GM12878 (cell line): ENCODE measurements around the gene RASGRF2. TPM values are rescaled to one million over a fixed set of nuclear protein-coding genes. Genes with fewer than 3 reads are reported as not detected.

ENCODE experiments used
- ATAC-seq: fragments of 200-7000 bp; cut with Tn5 transposase; 3 replicates; pipeline ENCODE4 v1.9.1; 2020; ENCODE audit warnings: mild to moderate bottlenecking, moderate library complexity
- BruUV-seq: library from RNA; stranded (reverse); fragments of 400-500 nt; replicated peaks from 2 replicates; lab custom pipeline; 2021; lab: Mats Ljungman, UMichigan
- CTCF ChIA-PET: fragments of 300-600 bp; sonication (Branson Sonifier 250); formaldehyde crosslinking; extraction: SDS; loops from one replicate; lab custom pipeline; 2021; ENCODE audit warnings: inconsistent platforms; lab: Yijun Ruan, JAX
- POLR2A ChIA-PET: fragments of 350-600 bp; formaldehyde crosslinking; extraction: SDS; loops from one replicate; lab custom pipeline; 2021; ENCODE audit warnings: inconsistent platforms; lab: Charles Lee
- RAD21 ChIA-PET: fragments of 300-600 bp; sonication (Branson Sonifier 250); formaldehyde crosslinking; loops from one replicate; lab custom pipeline; 2023; ENCODE audit warnings: antibody characterized with exemption; ENCODE audit not compliant: unreplicated experiment; lab: Charles Lee
- SMC1A ChIA-PET: fragments of 300-600 bp; sonication (Branson Sonifier 250); formaldehyde crosslinking; loops from one replicate; lab custom pipeline; 2023; ENCODE audit not compliant: unreplicated experiment, uncharacterized antibody; lab: Charles Lee
- DNase-seq: peaks from one replicate; pipeline ENCODE4 v3.0.0-alpha.2; 2011; ENCODE audit warnings: low read depth, low spot score
- FAIRE-seq: peaks from 3 replicates; lab custom pipeline; 2011; peaks lifted over from hg19 to GRCh38; lab: Jason Lieb, UNC
- H2AFZ ChIP-seq: 2 replicates; pipeline ENCODE4 v1.6.0; 2011; ENCODE audit warnings: low read depth, low read length, control low read depth; ENCODE audit not compliant: control insufficient read depth
- H3K27ac ChIP-seq: 2 replicates; pipeline ENCODE4 v1.5.1; 2011; ENCODE audit warnings: control low read depth; ENCODE audit not compliant: control insufficient read depth, insufficient read depth
- H3K27me3 ChIP-seq, 2 experiments: replicated peaks in 1 of 2; 2 replicates each; pipeline versions ENCODE4 v1.6.0 to v1.6.1; 2011; ENCODE audit warnings: low read length in 1 of 2; ENCODE audit not compliant: control insufficient read depth in 2 of 2, insufficient read depth in 2 of 2
- H3K36me3 ChIP-seq, 2 experiments: 2 replicates each; pipeline ENCODE4 v1.5.1; 2011; ENCODE audit warnings: low read length in 1 of 2; ENCODE audit not compliant: control insufficient read depth in 2 of 2, insufficient read depth in 2 of 2
- H3K4me1 ChIP-seq: 2 replicates; pipeline ENCODE4 v1.6.1; 2011; ENCODE audit warnings: mild to moderate bottlenecking, low read length, moderate library complexity, mixed read lengths; ENCODE audit not compliant: control insufficient read depth, insufficient read depth
- H3K4me2 ChIP-seq: 2 replicates; pipeline ENCODE4 v1.6.0; 2011; ENCODE audit warnings: control low read depth; ENCODE audit not compliant: control insufficient read depth, insufficient read depth
- H3K4me3 ChIP-seq: fragments of 200-600 bp; sonication (generic); 2 replicates; pipeline ENCODE4 v1.5.1; 2016
- H3K79me2 ChIP-seq: 2 replicates; pipeline ENCODE4 v1.6.0; 2011; ENCODE audit warnings: low read length; ENCODE audit not compliant: control insufficient read depth, insufficient read depth
- H3K9ac ChIP-seq: 2 replicates; pipeline ENCODE4 v1.8.0; 2011; ENCODE audit warnings: low read length, control low read depth, mixed read lengths; ENCODE audit not compliant: control insufficient read depth, insufficient read depth
- H3K9me3 ChIP-seq: replicated peaks from 3 replicates; pipeline ENCODE4 v1.5.1; 2011; ENCODE audit warnings: mild to moderate bottlenecking, low read length; ENCODE audit not compliant: control insufficient read depth, insufficient read depth
- H4K20me1 ChIP-seq: 2 replicates; pipeline ENCODE4 v1.6.0; 2011; ENCODE audit not compliant: control insufficient read depth, insufficient read depth
- BHLHE40 ChIP-seq, 2 experiments: fragments of 450-650 bp in 1 of 2; IDR thresholded peaks; 2 replicates each; pipeline ENCODE4 v1.6.1; 2011 to 2017; ENCODE audit warnings: low read depth in 2 of 2, borderline replicate concordance in 1 of 2, improper control_type of control experiment in 1 of 2, low read length in 1 of 2, mild to moderate bottlenecking in 1 of 2
- EED ChIP-seq: sonication (generic); IDR thresholded peaks from 2 replicates; pipeline ENCODE4 v1.6.1; 2016; ENCODE audit warnings: antibody characterized with exemption, low read depth
- ESRRA ChIP-seq: IDR thresholded peaks from 2 replicates; pipeline ENCODE4 v1.6.1; 2012; ENCODE audit warnings: mild to moderate bottlenecking, low read length, improper control_type of control experiment
- KAT2A ChIP-seq: conservative IDR thresholded peaks from 2 replicates; pipeline ENCODE4 v1.6.1; 2011; ENCODE audit warnings: low read depth, low read length; ENCODE audit not compliant: control insufficient read depth
- PAX5 ChIP-seq: IDR thresholded peaks from 2 replicates; pipeline ENCODE4 v1.6.1; 2011; ENCODE audit warnings: low read depth, low read length, borderline replicate concordance
- SMARCA5 ChIP-seq: fragments of 450-650 bp; IDR thresholded peaks from 2 replicates; pipeline ENCODE4 v1.6.1; 2017; ENCODE audit warnings: mild to moderate bottlenecking
- SRF ChIP-seq, 2 experiments: IDR thresholded peaks; 2 replicates each; pipeline ENCODE4 v1.6.1; 2011; ENCODE audit warnings: low read depth in 2 of 2, low read length in 2 of 2, mild to moderate bottlenecking in 1 of 2, moderate library complexity in 1 of 2
- WGBS: methylation state at CpG from one replicate; pipeline ENCODE4 v1.1.6; 2016; ENCODE audit warnings: low lambda C conversion rate; ENCODE audit not compliant: insufficient replicate concordance, insufficient coverage; ENCODE audit errors: missing lambda C conversion rate; 5-methylcytosine and 5-hydroxymethylcytosine counted together
- in situ Hi-C: fragments of 300-500 bp; cut with MboI; formaldehyde crosslinking; loops from 9 replicates; pipeline ENCODE4 v1.14.3; 2018; ENCODE audit warnings: mixed read lengths
- intact Hi-C: fragments of 100-400 bp; cut with micrococcal nuclease; formaldehyde crosslinking; loops from one replicate; pipeline ENCODE4 v1.14.2; 2022; ENCODE audit not compliant: unreplicated experiment
- polyA plus RNA-seq, 11 experiments: library from polyadenylated mRNA; depleted of rRNA in 4 of 11; unstranded in 6 of 11; stranded (reverse) in 5 of 11; fragments of >200 nt; fragmentation: Nextera tagmentation in 4 of 11; fragmentation: Illumina TruSeq in 1 of 11; extraction: Ambion mirVana in 4 of 11; extraction: Trizol in 1 of 11; gene quantifications; 1 replicate in 1 of 11; 2 replicates in 10 of 11; pipeline versions ENCODE4 v1.2.1 to v1.2.3, GENCODE V29; 2011 to 2016; ENCODE audit warnings: inconsistent platforms in 2 of 11, missing spikeins in 2 of 11, low read depth in 1 of 11
- total RNA-seq, 4 experiments: library from RNA; depleted of rRNA in 3 of 4; stranded (reverse); fragments of >200 nt in 3 of 4; fragmentation: Illumina TruSeq in 1 of 4; extraction: Trizol in 1 of 4; gene quantifications; 2 replicates each; pipeline versions ENCODE4 v1.2.1 to v1.2.3, GENCODE V29; 2013 to 2021

The RASGRF2 gene
- total and polyA plus RNA-seq, 10 of the 15 experiments (the other 5 are each of a cell fraction or from before 2014, with no cell fraction given): 0.05 to 0.24 (median 0.07) TPM

- no peak for FAIRE-seq
Measured at GRCh38 chr5:80936881-80937280, 23.3 kb upstream of the RASGRF2 start.

DNA sequence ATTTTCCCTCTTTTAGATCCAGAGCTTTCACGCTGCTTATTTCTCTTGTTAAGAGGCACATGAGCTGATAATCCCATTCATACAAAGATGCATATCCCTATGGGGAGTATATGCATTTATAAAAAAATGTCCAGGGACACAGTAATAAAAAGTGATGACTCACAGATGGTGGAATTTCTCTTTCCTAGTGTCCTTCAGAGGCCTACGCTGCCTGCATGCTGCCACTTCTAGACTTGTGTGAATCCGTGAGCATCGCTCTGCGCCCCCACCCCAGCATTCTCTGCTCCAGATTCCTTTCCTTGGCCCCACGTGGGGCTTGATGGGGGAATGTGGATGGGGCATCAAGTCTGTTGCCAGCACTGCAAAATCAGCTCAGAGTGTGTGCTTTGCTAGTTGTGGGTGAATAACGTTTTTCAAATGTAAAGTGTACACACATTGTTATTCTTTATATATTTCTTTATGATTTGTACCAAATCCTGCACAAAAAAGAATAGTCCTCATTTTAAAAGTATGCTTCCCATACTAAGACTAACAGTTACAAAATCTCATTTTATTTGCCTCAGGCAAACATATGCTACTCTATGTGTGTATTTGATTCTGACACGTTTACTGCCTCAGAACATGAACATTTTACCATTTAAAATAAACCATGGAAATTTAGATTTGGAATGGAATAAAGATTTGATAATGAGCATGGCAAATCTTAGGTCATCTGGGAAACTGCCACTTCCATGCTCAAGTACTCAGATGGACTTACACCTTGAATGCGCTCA is 22.4 kb upstream of the RASGRF2 start:
- no TSS peak for BruUV-seq
- no peaks in the 10 kb centered on the region for H3K79me2 ChIP-seq
- ChIA-PET POLR2A (no interaction called here), CTCF (interaction anchor here (0.5 kb wide), 1 partner anchor 84 kb away, joined by 4 read pairs; no protein-coding TSS in a partner anchor), SMC1A (interaction anchor here (0.5 to 0.6 kb wide), 2 partner anchors 14 to 82 kb away, joined by 3 read pairs; no protein-coding TSS in a partner anchor), RAD21 (no interaction called here)
- no peaks in the 10 kb centered on the region for H3K36me3 ChIP-seq
- no peak overlapping the region for H2AFZ ChIP-seq
- FAIRE-seq (no peak), DNase-seq (no peak), ATAC-seq (no peak)
- no peak overlapping the region for H3K4me2 ChIP-seq
- in situ Hi-C loops: no loop called here
- H3K4me3 ChIP-seq: no peak overlapping the region
- H4K20me1 ChIP-seq: no peaks in the 10 kb centered on the region
- H3K4me1 ChIP-seq: no peaks in the 10 kb centered on the region
- intact Hi-C loops: no loop called here
- no peak overlapping the region for H3K27ac ChIP-seq
- H3K9me3 ChIP-seq: no peaks in the 10 kb centered on the region
- H3K27me3 ChIP-seq: no peaks in the 10 kb centered on the region; a peak in 1 of 4 replicates
- no peak overlapping the region for H3K9ac ChIP-seq
- TF ChIP-seq BHLHE40 (IDR thresholded peaks at IDR 0.05; ENCODE audit: borderline replicate concordance in 1 of 2, low read depth in 2 of 2, low read length in 1 of 2): no peak
- no peak for TF ChIP-seq PAX5
- TF ChIP-seq SRF (IDR thresholded peaks at IDR 0.05; ENCODE audit: low read depth in 2 of 2, low read length in 2 of 2): no peak
- TF ChIP-seq EED: no peak
- TF ChIP-seq, all 136 proteins: peak for 0
- 52% methylated on average over 9 of the region's 9 CpGs for WGBS

More at GRCh38 chr5:80936881-80937280, 23.3 kb upstream of the RASGRF2 start:
- Histone ChIP-seq H4K20me1 (no peaks in the 10 kb centered on the region), H3K36me3 (no peaks in the 10 kb centered on the region), H3K4me3 (no peak overlapping the region), H3K4me1 (no peaks in the 10 kb centered on the region), H3K4me2 (no peak overlapping the region), H3K27me3 (no peaks in the 10 kb centered on the region; a peak in 1 of 4 replicates), H2AFZ (no peak overlapping the region), H3K27ac (no peak overlapping the region), H3K79me2 (no peaks in the 10 kb centered on the region), H3K9me3 (no peaks in the 10 kb centered on the region), H3K9ac (no peak overlapping the region)
- in situ Hi-C loops: no loop called here
- ATAC-seq (no peak), DNase-seq (no peak)
- ChIA-PET CTCF (interaction anchor here (0.7 kb wide), 1 partner anchor 248 kb away, joined by 3 read pairs; no protein-coding TSS in a partner anchor), RAD21 (no interaction called here), SMC1A (interaction anchor here (1.1 kb wide), 1 partner anchor 99 kb away, joined by 3 read pairs; no protein-coding TSS in a partner anchor), POLR2A (no interaction called here)
- no TSS peak for BruUV-seq
- intact Hi-C loops: no loop called here
- 22% methylated on average over 3 of the region's 3 CpGs for WGBS
- TF ChIP-seq SMARCA5: no peak
- TF ChIP-seq KAT2A: no peak
- no peak for TF ChIP-seq ESRRA
